Neural cell (in vitro differentiated cells): Measurements from ENCODE around the gene PISD. TPM values are rescaled to one million over a fixed set of nuclear protein-coding genes. Genes with fewer than 3 reads are reported as not detected.

ENCODE experiments used
- H2AFZ ChIP-seq: fragments of 200-600, 300-800 bp; sonication (generic), shearing (Covaris generic); 2 replicates; pipeline ENCODE4 v1.6.0; 2014; ENCODE audit warnings: low read depth, mild to moderate bottlenecking, antibody characterized with exemption, low read length, moderate library complexity
- H3F3A ChIP-seq: fragments of 200-600 bp; shearing (Covaris generic); 2 replicates; pipeline ENCODE4 v1.6.1; 2016; ENCODE audit warnings: mild to moderate bottlenecking, moderate library complexity, mixed read lengths, antibody characterized with exemption, low read length; ENCODE audit not compliant: insufficient read depth, poor library complexity, severe bottlenecking
- H3K27ac ChIP-seq: fragments of 200-600, 300-800 bp; sonication (generic), shearing (Covaris generic); 2 replicates; pipeline ENCODE4 v1.5.1; 2014; ENCODE audit warnings: mild to moderate bottlenecking, low read length, moderate library complexity
- H3K27me3 ChIP-seq: fragments of 300-800, 200-600 bp; sonication (generic), shearing (Covaris generic); 2 replicates; pipeline ENCODE4 v1.6.0; 2014; ENCODE audit warnings: mild to moderate bottlenecking, low read depth, low read length, moderate library complexity; ENCODE audit not compliant: insufficient read depth
- H3K36me3 ChIP-seq: fragments of 300-800, 200-600 bp; sonication (generic), shearing (Covaris generic); 2 replicates; pipeline ENCODE4 v1.5.1; 2014; ENCODE audit warnings: mild to moderate bottlenecking, antibody characterized with exemption, low read length, moderate library complexity; ENCODE audit not compliant: insufficient read depth
- H3K4me2 ChIP-seq: fragments of 300-800, 200-600 bp; sonication (generic), shearing (Covaris generic); 2 replicates; pipeline ENCODE4 v1.6.0; 2014; ENCODE audit warnings: mild to moderate bottlenecking, low read length
- H3K4me3 ChIP-seq: fragments of 300-800, 200-600 bp; sonication (generic), shearing (Covaris generic); 2 replicates; pipeline ENCODE4 v1.5.1; 2014; ENCODE audit warnings: mild to moderate bottlenecking, low read length, moderate library complexity
- H3K79me2 ChIP-seq: fragments of 200-600 bp; shearing (Covaris generic); replicated peaks from 2 replicates; pipeline ENCODE4 v1.6.0; 2014; ENCODE audit warnings: mild to moderate bottlenecking, low read length, moderate library complexity; ENCODE audit not compliant: insufficient read depth
- H3K9ac ChIP-seq: fragments of 300-800, 200-600 bp; sonication (generic), shearing (Covaris generic); 2 replicates; pipeline ENCODE4 v1.6.1; 2016; ENCODE audit warnings: mild to moderate bottlenecking, low read length, mixed read lengths
- H3K9me2 ChIP-seq: fragments of 200-600 bp; shearing (Covaris generic); 2 replicates; pipeline ENCODE4 v1.6.1; 2016; ENCODE audit warnings: mild to moderate bottlenecking, low read length, mixed read lengths; ENCODE audit not compliant: insufficient read depth
- H3K9me3 ChIP-seq: fragments of 200-600, 300-800 bp; sonication (generic), shearing (Covaris generic); 2 replicates; pipeline ENCODE4 v1.6.1; 2016; ENCODE audit warnings: mild to moderate bottlenecking, mixed run types, low read length, moderate library complexity, mixed read lengths
- H4K20me1 ChIP-seq: fragments of 200-600 bp; shearing (Covaris generic); 2 replicates; pipeline ENCODE4 v1.6.1; 2016; ENCODE audit warnings: mild to moderate bottlenecking, mixed run types; ENCODE audit not compliant: insufficient read depth
- CTCF ChIP-seq: fragments of 450-650 bp; IDR thresholded peaks from 2 replicates; pipeline ENCODE4 v1.5.1; 2014; ENCODE audit warnings: antibody characterized with exemption, mild to moderate bottlenecking, moderate library complexity; ENCODE audit not compliant: poor library complexity, severe bottlenecking
- EP300 ChIP-seq: fragments of 450-650 bp; conservative IDR thresholded peaks from 2 replicates; pipeline ENCODE4 v1.6.1; 2014; ENCODE audit warnings: antibody characterized with exemption, mild to moderate bottlenecking, moderate library complexity; ENCODE audit not compliant: poor library complexity, severe bottlenecking
- EZH2 ChIP-seq: fragments of 200-600, 300-800 bp; shearing (Covaris generic), sonication (generic); IDR thresholded peaks from 2 replicates; pipeline ENCODE4 v1.6.1; 2014; ENCODE audit warnings: antibody characterized with exemption, low read length, borderline replicate concordance, mild to moderate bottlenecking; ENCODE audit not compliant: insufficient read depth, poor library complexity, severe bottlenecking
- MXI1 ChIP-seq: fragments of 450-650 bp; conservative IDR thresholded peaks from 2 replicates; pipeline ENCODE4 v1.6.1; 2014; ENCODE audit warnings: antibody characterized with exemption, mild to moderate bottlenecking; ENCODE audit not compliant: poor library complexity, severe bottlenecking
- POLR2AphosphoS5 ChIP-seq: IDR thresholded peaks from 2 replicates; pipeline ENCODE4 v1.6.1; 2012
- RAD21 ChIP-seq: fragments of 450-650 bp; conservative IDR thresholded peaks from 2 replicates; pipeline ENCODE4 v1.6.1; 2014; ENCODE audit warnings: antibody characterized with exemption, mild to moderate bottlenecking, moderate library complexity
- REST ChIP-seq: IDR thresholded peaks from 2 replicates; pipeline ENCODE4 v1.6.1; 2012; ENCODE audit warnings: borderline replicate concordance
- SMC3 ChIP-seq: fragments of 450-650 bp; conservative IDR thresholded peaks from 2 replicates; pipeline ENCODE4 v1.6.1; 2014; ENCODE audit warnings: antibody characterized with exemption, mild to moderate bottlenecking, moderate library complexity; ENCODE audit not compliant: poor library complexity
- TAF1 ChIP-seq: IDR thresholded peaks from 2 replicates; pipeline ENCODE4 v1.6.1; 2012; ENCODE audit warnings: low read depth
- polyA plus RNA-seq: library from polyadenylated mRNA; depleted of rRNA; stranded (reverse); fragments of >200 nt; gene quantifications from 2 replicates; pipeline ENCODE4 v1.2.3, GENCODE V29; 2014

PISD gene
- polyA plus RNA-seq, 1 donor from 2014 or later = 50.9 TPM

GRCh38 chr22:31646186-31647019 lies 15.6 kb downstream of the PISD start:
- no peaks in the 10 kb centered on the region for H3F3A ChIP-seq
- H3K79me2 ChIP-seq = peaks cover 4% of the 10 kb centered on the region
- no peak overlapping the region for H3K27ac ChIP-seq
- no peak overlapping the region for H3K4me2 ChIP-seq
- no peak for TF ChIP-seq SMC3
- no peaks in the 10 kb centered on the region for H3K36me3 ChIP-seq
- H3K4me3 ChIP-seq = no peak overlapping the region
- H4K20me1 ChIP-seq = no peaks in the 10 kb centered on the region
- no peaks in the 10 kb centered on the region for H3K9me2 ChIP-seq
- H2AFZ ChIP-seq = no peak overlapping the region
- H3K27me3 ChIP-seq = no peaks in the 10 kb centered on the region
- no peak overlapping the region for H3K9ac ChIP-seq
- no peaks in the 10 kb centered on the region for H3K9me3 ChIP-seq

GRCh38 chr22:31639436-31640039 lies 22.5 kb downstream of the PISD start:
- Histone ChIP-seq H3K79me2 (no peaks in the 10 kb centered on the region), H2AFZ (no peak overlapping the region), H3K27ac (no peak overlapping the region), H3K4me3 (no peak overlapping the region), H3F3A (no peaks in the 10 kb centered on the region), H3K9ac (no peak overlapping the region), H3K9me3 (no peaks in the 10 kb centered on the region), H4K20me1 (no peaks in the 10 kb centered on the region), H3K36me3 (no peaks in the 10 kb centered on the region), H3K27me3 (no peaks in the 10 kb centered on the region), H3K4me2 (no peak overlapping the region), H3K9me2 (no peaks in the 10 kb centered on the region)
- no peak for TF ChIP-seq REST
- TF ChIP-seq RAD21 = no peak
- no peak for TF ChIP-seq TAF1
- no peak for TF ChIP-seq EP300
- no peak for TF ChIP-seq POLR2AphosphoS5
- no peak for TF ChIP-seq CTCF
- no peak for TF ChIP-seq SMC3
- no peak for TF ChIP-seq EZH2
- TF ChIP-seq MXI1 = no peak
